GM18508 (cell line): Measurements from ENCODE around the gene SUCLG2.

ENCODE experiments used
- ATAC-seq: cut with Tn5 transposase; IDR thresholded peaks from one replicate; pipeline ENCODE4 v1.9.1; 2021; ENCODE audit warnings: moderate number of reproducible peaks; ENCODE audit not compliant: insufficient read depth, unreplicated experiment

The SUCLG2 gene, protein sequence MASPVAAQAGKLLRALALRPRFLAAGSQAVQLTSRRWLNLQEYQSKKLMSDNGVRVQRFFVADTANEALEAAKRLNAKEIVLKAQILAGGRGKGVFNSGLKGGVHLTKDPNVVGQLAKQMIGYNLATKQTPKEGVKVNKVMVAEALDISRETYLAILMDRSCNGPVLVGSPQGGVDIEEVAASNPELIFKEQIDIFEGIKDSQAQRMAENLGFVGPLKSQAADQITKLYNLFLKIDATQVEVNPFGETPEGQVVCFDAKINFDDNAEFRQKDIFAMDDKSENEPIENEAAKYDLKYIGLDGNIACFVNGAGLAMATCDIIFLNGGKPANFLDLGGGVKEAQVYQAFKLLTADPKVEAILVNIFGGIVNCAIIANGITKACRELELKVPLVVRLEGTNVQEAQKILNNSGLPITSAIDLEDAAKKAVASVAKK

DNA sequence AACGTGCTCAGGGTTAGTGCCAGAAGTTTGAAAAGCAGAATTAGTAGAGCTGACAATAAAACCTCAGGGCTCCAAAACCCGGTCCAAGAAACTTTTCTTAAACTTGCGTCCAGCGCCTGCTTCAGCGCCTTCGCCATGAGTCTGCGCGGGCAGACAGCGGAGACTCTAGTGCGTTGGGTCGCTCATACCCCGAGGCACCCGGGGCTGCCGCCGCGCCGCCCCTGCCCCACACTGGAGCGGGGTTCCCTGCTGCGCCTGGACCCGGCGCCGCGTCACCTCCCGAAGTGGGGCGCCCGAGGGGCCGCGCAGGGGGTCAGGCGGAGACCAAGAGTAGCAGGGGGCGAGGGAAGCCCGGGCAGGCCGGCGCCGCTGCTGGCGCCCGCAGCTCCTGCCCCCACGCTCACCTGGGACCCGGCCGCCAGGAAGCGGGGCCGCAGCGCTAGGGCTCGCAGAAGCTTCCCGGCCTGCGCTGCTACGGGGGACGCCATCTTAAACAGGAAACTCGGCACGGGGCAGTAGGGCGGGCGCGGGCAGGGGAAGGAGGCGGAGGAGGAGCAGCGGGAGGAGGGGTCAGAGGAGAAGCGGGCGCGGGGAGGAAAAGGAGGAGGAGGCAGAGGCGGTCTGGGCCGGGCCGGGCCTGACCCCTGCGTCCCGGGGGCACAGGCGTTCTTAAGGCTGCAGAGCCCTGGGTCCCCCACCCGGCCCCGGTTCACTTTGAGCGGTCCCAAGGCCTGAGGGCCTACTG lies at the start of gene SUCLG2:
Gene SUCLG2, minus strand, starts transcription at position 514 of the 745 bp plus-strand sequence. Its CDS starts 26 bp downstream, at position 488.
- peak; percentile 31 for ATAC-seq

DNA sequence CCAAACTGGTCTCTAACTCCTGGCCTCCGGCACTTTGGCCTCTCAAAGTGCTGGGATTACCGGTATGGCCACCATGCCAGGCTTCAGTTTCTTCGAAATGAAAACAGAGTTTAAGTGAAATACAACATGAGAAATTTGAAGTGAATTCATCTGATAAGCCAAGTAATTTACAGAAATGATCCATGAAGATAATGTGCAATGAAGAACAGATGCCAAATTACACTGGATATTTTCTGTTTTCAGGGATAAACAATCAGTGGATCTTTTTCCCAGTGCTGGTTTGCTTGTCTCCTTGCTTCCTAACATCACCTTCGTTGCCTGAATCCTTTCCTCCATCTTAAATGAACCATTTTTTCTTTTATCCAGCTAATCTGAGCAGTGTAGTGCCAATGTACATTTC lies 46.2 kb upstream of the SUCLG2 start:
- no peak for ATAC-seq

DNA sequence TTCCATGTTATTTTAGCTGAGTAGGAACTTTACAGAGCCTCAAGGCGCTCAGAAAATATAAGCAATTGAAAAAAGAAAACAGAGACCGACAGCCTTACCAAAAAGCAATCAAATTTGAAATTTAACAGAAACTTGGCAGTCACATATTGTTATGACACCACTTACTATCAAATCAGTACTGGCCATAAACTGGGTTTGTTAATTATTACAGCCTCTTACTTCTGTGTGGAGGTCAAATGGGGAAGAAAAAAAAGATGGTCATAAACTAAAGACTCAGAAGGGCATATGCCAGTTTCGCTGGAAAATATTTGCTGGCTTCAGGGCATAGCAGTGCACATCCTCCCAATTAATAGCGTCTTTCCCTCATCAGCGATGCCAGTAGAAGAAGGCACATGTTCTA lies 45.5 kb upstream of the SUCLG2 start:
- no peak for ATAC-seq

DNA sequence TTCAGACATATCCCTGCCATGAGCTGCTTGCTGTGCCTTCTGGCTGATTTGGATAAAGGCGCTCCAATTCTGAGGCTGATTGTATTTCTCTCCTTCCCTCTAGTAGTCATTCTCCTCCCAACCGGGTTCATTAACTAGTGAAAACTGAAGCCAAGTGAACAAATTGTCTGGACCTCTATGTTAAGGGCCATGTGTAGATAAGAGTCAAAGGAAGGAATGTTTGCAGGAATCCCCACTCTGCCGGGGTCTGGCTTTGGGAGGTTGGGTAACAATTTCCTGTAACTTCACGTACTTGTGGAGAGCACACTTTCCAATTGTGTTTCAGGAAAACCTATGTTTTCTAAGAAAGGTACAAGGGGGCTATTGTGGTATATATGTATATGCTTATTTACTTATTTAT lies 38.2 kb upstream of the SUCLG2 start:
- ATAC-seq = no peak

DNA sequence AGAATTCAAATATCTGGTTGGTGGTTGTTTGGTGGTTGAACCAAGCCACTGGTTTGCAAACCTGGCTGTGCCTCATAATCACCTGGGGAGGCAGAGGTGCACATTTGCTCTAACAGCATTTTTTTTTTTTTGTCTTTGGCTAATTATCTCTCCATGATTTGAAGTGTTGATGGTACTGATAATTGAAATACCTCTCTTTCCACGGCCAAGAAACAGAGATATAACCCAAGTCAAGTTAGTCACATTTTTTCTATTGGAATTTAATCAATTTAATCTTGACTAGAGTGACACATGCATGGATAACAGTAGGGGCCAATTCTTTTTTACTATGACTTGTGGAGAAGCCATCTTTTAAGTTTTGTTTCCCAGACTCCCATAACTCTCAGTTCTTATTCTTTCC lies 37.5 kb upstream of the SUCLG2 start:
- ATAC-seq = no peak

DNA sequence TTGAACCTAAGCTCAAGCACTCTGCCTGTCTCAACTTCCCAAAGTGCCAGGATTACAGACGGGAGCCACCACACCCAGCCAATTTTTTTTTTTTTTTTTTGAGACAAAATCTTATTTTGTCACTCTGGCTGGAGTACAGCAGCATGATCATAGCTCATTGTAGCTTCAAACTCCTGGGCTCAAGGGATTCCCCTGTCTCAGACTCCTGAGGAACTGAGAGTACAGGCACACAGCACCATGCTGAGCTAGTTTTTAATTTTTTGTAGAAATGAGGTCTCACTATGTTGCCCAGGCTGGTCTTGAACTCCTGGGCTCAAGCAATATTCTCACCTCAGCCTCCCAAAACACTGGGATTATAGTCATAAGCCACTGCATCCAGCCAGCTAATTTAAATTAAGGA lies 36.8 kb upstream of the SUCLG2 start:
- no peak for ATAC-seq

DNA sequence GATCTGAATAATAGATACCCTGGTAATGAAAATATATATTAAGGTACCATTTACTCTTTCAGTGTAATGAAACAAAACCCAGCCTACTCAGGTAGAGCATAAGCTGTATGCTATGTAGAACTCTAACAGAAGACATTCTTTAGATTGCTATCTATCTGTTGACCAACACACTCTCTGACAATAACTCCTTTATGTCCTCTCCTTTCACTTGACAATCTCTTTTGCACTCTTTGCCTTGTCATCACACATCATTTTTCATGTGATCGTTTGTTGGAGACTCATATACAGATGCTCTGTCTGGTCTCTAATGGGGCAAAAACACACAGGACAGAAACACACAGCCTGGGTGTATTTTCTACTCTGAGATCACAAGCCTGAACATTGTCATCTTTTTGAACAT lies 35.4 kb upstream of the SUCLG2 start:
- ATAC-seq = no peak

DNA sequence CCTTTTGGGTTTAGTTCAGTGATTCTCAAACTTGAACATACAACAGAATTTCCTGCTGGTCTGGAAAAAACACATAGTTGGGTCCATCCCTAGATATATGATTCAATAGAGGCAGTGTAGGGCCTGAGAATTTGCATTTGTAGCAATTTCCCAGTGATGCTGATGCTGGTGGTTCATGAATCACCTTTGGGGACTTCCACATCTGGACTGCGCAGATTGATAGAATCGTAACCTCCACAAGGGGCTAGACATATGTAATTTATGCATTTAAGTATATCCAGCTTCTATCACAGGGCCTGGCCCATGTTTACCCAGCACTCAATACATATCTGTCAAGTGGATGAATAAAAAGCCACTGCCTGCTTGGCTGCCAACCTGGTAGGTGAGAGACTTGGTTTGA lies 33.8 kb upstream of the SUCLG2 start:
- no peak for ATAC-seq

DNA sequence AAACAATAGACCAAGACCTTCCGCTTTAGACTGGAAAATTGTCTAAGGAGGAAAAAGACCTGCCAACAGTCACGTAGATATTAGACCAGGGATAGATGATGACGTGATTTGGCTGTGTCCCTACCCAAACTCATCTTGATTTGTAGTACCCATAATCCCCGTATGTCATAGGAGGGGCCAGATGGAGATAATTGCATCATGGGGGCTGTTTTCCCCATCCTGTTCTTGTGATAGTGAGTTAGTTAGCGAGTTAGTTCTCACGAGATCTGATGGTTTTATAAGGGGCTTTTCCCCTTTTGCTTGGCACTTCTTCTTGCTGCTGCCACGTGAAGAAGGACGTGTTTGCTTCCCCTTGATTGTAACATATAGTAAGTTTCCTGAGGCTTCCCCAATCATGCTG lies 31.7 kb upstream of the SUCLG2 start:
- ATAC-seq = no peak

DNA sequence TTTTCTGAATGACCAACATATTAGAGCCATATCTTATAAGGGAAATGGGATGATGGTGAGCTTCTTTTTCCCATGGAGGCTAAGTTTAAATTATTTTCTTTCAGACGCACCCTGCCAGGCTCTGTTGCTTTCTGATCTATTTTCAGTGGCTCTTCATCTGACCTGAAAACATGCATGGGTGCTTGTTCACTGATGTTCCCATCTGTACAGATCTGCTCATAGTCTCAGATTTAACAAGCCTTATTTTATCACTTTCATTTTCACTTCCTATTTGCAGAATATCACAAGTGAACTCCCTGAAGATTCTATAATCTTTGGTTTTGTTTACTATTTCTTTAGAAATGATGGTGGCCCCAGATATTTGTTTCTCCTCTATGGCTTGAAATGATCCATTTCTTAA lies 31.1 kb upstream of the SUCLG2 start:
- ATAC-seq = peak; percentile 98

DNA sequence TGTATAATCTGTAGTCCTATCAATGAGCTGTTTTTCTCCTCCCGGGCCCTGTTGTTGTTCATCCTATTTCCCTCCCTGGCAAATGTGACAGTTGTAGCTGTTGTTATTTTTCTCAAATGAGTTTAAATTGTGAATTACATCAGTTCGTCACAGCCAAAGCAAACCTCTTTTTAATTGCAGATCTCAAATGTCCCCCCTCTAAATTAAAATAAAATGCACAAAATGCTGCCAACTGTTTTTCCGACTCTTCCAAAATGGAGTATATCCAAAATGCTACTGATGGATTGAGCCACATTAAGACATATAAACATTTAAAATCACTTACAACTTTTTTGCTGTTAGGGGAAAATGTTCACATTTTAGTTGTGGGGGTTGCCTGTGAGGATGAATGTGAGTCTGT lies 29.8 kb upstream of the SUCLG2 start:
- no peak for ATAC-seq

DNA sequence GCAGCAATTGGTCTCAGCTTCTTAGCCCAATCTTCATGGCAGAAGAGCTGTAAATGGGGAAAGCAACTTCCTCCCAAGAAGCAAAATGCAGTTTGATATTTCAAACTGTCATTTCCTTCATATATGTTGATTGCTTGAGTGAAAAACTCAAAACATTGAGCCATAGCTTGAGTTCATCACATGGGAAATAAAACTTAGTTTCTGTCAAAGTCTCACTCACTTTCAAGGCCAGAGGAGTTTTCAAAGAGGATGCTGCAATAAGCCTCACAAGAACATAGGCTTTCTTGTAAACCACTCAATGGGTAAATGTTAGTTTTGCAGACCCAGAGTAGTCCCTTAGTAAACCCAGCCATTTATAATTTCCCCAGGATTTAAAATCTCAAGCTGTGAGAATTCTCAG lies 29.1 kb upstream of the SUCLG2 start:
- no peak for ATAC-seq

DNA sequence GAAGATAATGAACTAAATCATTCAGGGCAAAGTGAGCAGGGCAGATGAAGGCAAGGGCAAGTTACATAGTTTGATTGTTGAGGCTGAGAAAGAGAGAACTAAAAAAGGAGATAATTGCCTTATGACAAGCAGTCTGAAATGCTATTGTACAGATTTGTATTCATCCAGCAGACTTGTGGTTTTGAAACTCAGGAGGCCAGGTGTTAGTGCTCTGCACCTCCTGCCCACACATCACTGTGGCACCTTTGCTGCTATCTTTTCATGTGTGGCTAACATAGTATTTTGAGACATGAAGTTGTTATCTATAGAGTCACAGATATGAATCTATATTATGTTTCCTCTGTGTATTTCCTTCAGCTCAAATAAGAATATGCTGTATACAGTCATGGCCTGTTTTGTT lies 24.3 kb upstream of the SUCLG2 start:
- ATAC-seq = peak; percentile 59

DNA sequence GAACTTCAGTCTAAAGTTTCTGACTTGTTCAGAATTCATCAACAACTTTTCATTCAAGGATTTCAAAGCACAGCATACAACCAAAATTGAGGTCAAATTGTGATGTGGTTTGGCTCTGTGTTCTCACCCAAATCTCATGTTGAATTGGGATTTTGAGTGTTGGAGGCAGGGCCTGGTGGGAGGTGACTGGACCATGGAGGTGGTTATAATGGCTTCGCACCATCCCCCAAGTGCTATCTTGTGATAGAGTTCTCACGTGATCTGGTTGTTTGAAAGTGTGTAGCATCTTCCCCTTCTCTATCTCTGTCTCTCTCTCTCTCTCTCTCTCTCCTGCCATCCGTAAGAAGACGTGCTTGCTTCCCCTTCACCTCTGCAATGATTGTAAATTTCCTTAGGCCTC lies 19.6 kb upstream of the SUCLG2 start:
- ATAC-seq = no peak

DNA sequence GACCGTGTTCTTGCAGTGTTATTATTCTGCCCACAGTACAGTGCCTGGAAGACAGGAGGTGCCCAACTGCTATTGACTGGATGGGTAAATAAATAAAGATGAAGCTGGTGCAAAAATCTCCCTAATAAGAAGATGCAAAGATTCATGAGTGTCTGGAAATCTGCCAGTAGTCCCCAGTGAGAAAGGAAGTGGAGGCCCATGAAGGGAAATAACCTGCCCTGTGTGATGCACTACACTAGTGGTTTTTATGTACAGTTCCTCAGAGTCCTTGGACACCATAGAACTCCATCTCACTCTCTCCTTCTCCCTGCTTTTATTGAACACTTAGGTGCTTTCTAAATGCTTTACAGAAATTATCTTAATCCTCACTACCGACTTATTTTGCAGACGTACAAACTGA lies 8.3 kb upstream of the SUCLG2 start:
- ATAC-seq = no peak

DNA sequence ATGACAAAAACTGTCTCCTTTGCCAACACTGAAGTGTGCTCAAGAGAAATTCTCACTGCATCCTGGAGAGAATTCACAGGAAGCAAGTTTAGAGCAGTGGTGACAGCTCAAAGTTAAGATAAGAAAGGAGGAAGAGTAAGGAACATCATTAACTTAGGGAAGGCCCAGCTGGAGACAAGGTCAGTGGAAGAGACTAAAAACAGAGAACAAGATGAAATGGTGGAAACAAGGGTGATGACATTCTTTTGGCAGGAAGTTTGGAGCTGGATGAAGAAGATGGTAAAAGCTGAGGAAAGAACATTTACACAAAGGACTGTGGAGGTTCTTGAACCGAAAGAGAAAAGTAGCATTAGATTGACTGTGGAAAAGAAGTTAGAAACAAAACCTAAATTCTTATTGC lies 6.7 kb upstream of the SUCLG2 start:
- no peak for ATAC-seq

DNA sequence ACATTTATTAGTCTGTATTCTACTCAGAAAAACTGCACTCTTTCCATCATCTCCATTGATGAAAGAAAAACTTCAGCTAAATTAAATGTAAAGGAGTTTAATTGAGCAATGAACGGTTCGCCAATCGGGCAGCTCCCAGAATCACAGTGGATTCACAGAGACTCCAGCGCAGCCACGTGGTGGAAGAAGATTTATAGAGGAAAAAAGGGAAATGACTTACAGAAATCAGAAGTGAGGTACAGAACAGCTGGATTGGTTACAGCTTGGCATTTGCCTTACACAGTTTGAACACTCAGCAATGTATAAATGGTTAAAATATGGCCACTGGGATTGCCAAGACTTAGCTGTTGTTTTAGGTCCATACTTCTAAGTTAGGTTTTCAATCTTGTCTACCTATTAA lies 2.8 kb upstream of the SUCLG2 start:
- no peak for ATAC-seq

DNA sequence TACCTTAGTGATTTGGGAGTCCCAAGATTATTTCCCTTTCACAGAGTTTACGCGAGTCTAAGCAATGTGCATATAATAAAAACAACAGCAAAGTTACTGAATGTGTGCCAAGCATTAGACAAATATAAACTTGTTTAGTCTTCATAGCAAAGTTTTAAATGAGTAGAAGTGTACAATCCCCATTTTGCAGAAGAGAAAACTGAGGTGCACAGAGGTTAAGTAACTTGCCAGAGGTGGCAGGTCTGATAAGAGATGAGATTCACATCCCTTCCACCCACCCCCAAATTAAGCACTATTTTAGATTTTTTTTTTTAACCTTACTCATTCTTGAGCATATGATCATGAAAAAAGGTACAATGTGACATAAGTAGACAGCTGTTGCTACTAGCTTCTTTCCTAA lies 2.2 kb upstream of the SUCLG2 start:
- no peak for ATAC-seq

DNA sequence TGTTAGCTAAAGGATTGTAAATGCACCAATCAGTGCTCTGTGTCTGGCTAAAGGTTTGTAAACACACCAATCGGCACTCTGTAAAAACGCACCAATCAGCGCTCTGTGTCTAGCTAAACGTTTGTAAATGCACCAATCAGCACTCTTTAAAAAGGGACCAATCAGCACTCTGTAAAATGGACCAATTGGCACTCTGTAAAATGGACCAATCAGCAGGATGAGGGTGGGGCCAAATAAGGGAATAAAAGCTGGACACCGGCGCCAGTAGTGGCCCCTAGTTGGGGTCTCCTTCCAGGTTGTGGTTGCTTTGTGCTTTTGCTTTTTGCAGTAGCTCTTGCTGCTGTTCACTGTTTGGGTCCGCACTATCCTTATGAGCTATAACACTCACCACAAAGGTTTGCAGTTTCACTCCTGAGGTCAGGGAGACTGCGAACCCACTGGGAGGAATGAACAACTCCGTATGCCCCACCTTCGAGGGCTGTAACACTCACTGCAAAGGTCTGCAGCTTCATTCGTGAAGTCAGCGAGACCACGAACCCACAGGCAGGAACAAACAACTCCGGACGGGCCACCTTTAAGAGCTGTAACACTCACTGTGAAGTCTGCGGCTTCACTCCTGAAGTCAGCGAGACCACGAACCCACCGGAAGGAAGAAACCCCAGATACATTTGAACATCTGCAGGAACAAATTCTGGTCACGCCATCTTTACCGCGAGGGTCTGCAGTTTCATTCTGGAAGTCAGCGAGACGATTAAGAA lies 1.1 kb upstream of the SUCLG2 start:
- peak; percentile 65 for ATAC-seq

DNA sequence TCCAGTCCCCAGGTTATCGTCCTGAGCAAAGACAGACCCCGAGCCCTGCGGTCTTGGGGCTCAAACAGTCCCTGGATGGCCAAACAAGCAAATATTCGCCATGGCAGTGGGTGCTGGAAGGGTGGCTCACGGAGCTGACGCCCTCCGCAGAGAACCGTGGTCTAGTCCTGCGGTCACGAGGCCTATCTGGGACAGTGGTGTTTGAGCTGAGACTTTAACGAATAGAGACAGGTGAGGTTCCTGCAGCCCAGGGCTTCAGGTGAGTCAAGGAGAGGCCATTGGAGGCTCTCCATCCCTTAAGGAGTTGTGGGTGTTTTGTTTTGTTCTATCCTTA lies 399 bp upstream of the SUCLG2 start:
- ATAC-seq = no peak

DNA sequence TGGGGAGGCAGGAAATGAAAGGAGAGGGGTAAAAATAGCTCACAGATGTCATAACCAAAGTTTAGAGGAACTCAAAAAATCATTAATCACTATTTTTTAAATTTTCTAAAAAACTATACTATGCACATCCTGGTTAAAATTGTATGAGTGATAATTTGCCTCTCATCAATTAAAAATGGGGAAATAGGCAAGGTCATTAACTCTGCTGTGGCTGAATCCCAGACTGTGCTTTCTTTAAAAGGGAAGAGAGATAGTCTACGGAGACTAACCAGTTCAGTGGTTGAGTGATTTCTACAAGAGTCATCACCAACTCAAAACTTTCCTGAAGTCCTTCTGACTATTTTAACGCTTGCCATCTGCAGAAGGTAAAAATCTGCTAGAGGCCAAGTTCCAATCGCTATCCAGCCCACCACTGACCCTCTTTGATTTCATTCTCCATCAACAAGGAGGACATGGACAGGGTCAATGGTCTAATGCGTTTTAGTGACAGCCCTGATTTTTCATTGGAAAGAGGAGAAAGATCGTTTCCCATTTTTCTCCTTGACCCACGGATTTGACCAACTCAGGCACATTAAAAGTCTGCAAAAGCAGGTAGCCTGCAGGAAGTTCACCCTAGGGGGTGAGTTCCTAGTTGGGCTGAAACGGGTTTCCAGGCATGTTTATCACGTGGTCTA lies 850 bp downstream of the SUCLG2 start:
- peak; percentile 7 for ATAC-seq
